Stimulated activated naive CD4-positive, alpha-beta T cell treated with Interleukin-2 at 50 U/mL for 16 hours (primary cell): ENCODE results near the gene MKNK2.
"Not testable (repeated sequence)": the region's sequence is repeated elsewhere in the genome, so short reads cannot be mapped to it uniquely, and the experiment has no call there.

Experiments used
- DNase-seq: peaks from one replicate; lab custom pipeline; 2025; lab: John Stamatoyannopoulos, UW

The MKNK2 gene

DNA sequence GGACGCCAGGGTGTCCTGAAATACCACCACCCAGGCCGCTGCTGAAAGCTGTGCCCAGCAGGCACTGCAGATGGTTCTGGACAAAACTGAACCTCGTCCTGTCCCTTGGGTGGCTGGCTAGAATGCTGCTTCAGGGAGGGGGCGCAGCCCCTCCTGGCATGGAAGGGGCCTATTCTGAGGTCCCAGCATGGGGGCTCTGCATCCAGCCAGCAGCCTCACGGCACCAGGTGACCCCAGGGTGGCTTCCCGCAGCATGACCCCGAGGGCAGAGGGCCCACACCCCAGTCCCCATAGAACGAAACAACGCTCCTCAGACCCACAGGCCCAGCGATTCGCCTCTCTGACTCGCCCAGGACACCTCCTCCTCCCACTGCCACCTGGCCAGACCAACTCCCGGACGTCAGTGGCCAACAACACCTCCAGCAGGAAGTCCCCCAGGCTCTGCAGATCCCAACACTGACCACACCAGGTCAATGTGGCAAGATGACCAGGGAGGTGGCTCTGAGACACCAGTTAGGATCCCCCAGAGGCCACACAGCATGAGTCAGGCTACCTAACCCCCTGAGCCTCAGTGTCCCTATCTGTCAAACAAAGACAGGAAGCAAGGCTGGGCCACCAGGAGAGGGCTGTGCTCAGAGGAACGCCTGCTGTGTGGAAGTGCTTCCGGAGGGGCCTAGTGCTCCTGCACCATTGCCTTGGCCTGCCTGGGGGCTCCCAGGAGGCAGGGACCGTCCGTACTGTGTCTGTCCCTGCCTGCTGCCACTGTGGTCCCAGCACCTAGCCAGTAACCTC lies 6.1 kb downstream of the MKNK2 start:
- no peak for DNase-seq

DNA sequence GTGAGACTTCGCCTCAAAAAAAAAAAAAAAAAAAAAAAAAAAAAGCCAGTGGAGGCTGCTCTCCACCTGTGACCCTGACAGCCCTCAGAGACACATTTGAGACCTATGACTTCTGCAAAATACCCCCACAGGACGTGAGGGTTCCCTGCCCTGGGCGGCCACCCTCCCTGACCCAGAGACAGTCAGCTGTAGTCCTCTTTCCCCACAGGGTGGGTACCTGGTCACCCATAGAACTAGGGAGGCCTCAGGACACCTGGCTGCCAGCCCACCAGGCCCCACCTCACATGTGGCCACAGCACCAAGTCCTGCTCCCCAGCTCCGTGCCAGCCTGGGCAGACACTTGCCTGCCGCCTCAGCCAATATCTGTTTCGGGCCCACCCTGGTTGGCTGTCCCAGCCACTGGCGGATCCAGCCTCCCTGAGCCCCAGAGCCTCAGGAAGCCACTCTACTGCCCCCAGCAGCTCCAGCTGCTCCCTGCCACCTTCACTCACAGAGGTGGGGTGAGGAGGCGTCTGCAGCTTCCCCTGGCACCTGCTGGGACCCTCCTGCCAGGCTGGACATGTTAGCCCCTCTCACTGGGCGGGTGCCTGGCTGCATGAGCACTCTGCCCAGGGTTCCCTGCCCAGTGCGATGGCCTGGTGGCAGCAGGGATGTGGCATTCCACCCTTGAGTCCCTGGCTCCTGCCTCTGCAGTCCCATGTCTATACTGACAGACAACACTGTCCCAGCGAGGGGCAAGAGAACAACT lies 6.9 kb downstream of the MKNK2 start:
- DNase-seq, result no peak

DNA sequence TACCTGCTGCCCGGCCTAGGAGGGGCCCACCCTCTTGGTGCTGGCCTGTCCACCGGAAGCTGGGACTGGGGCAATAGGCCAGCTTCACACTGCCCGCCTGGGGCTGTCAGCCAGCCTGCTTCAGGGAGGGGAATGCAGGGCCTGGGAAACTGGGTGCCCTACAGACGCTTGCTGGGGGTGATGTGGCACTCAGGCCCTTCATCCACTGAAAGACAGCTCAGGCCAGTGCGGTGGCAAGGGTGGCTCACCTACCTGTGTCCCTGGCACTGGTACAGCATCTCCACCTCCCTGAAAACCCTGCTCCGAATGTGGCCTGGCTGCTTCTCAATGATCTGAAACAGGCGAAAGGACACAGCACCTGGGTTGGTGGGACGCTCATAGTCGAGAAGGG lies 7.8 kb downstream of the MKNK2 start:
- DNase-seq, result no peak

DNA sequence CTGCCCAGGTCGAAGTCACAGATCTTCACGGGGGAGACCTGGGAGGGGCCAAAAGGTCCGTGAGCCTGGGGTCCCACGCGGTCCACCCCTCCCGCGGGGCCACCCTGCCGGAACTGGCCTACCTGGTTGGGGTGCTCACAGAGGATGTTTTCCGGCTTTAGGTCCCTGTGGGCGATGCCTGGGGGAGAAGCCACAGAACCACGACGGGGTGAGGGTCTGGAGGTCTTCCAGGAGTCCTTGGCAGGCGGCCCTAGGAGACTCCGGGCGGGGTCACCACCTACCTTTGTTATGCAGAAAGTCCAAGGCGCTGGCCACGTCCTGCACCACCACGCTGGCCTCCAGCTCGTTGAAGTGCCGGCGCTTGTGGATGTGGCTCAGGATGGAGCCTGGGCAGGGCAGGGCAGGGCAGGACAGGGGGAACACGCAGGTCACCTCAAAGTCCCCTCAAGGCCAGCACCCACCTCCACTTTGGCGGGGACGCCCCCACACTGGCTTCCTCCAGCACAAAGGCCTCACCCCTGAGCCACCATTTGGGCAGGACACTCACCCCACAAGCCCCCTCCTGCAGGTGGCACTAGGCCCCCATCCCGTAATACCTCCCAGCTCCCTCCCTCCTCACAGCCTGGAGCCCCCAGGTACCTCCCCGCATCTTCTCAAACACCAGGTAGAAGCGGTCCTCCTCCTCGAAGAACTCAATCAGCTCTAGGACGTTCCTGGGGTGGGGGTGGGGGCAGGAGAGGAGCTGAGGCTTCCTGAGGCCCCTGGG lies 8.4 kb downstream of the MKNK2 start:
- DNase-seq, result no peak

DNA sequence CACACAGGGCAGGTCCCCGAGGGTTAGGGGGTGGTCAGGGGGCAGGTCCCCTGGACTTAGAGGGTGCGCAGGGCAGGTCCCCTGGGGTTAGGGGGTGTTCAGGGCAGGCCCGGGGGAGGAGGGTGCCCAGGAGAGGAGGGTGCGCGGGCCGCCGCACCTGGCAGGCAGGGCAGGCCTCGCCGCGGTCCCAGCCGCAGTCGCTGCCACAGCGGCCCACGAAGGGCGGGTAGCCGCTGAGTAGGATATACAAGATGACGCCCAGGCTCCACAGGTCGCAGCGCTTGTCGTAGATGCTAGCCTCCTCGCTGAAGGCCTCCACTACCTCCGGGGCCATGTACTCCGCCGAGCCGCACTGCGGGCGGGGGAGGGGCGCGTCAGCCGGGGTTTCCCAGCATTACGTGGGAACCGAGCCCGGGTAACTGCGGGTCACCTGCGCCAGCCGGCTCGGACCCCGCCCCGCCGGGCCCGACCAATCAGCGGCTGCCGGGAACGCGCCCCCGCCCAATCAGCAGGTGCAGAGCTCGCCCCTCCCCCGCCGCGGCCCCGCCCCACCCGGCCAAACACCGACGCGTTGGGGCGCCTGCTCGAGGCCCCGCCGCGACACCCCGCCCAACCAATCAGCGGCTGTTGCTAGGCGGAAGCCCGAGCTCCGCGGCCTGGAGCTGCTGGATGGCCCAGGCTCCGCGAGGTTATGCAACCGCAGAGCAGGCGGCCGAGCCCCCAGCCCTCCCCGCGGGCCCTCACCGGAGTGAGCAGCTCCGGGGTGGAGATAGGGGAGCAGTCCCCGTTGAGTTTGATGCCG lies 9.2 kb downstream of the MKNK2 start:
- peak; percentile 99 for DNase-seq

DNA sequence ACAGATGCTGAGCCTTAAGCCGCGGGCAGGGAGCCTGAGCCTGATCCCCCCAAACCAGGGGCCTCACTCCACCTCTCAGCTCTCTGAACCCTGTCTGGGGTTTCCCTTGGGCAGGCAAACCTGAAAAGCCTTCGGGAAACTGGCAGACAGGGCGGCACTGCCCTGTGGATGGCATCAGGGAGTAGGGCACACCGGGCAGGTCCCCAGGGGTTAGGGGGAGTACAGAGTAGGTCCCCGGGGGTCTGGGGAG lies 9.7 kb downstream of the MKNK2 start:
- DNase-seq, result no peak

DNA sequence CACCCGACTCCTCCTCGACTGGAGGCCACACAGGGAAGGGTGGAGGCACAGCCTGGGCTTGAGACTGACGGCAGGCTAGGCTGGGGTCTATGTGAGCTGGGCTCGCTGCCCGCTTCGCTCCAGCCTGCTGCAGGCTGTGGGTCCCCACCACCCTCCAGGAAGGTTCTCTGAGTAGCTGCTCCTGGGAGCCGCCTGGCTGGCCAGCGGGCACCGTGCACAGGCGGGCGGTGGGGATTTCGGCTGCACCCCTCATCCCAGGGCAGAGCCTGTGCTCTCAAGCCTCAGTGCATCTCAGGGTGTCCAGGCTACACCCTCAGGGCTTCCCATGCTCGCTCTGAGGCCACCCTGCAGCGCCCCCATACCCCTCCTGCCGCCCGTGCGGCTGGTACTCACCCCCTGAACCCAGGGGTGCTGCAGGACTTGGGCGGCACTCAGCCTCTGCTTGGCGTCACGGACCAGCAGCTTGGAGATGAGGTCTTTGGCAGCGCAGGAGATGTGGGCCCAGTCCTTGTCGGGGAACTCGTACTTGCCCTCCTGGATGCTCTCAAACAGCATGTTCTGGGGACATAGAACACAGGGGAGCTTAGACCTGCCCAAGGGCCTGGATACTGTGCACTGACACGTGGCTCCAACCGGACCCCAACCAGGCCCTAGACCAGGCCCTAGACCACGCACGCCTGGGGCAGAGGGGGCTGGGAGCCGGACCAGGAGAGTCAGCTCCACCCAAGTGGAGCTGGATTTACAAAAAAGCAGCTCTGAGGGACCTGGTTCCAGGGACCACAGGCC lies 10.2 kb downstream of the MKNK2 start:
- DNase-seq, result no peak

DNA sequence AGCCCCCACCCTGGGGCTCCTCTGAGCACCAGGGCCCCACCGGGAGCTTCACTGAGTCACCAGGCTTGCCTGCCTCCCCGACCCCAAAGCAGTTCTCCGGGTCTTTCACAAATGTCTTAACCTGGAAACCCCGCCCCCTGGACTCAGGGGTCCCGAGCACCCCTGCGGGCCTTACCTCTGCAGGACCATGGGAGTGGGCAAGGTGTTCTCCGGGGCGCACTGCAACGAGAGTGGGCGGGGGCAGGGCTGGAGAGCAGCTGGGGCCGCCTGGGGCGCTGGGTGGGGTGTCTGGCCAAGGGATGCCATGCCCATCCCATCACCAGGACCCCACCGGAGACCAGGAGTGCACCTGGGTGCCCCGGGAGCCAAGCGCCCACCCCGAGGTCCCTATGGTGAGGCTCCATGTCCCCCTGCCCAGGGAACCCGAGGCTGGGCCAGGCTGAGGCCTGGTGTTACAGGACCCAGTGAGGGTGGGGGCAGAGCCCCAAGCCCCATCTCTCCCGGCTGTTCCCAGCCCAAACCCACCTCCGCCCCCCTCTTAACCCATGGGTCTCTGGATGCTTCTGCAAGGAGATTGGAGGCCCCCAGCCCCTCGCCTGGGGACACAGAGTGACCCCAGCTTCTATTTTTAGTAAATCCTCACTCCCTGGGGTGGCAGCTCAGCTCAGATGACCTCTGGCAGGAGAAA lies 10.9 kb downstream of the MKNK2 start:
- no peak for DNase-seq

DNA sequence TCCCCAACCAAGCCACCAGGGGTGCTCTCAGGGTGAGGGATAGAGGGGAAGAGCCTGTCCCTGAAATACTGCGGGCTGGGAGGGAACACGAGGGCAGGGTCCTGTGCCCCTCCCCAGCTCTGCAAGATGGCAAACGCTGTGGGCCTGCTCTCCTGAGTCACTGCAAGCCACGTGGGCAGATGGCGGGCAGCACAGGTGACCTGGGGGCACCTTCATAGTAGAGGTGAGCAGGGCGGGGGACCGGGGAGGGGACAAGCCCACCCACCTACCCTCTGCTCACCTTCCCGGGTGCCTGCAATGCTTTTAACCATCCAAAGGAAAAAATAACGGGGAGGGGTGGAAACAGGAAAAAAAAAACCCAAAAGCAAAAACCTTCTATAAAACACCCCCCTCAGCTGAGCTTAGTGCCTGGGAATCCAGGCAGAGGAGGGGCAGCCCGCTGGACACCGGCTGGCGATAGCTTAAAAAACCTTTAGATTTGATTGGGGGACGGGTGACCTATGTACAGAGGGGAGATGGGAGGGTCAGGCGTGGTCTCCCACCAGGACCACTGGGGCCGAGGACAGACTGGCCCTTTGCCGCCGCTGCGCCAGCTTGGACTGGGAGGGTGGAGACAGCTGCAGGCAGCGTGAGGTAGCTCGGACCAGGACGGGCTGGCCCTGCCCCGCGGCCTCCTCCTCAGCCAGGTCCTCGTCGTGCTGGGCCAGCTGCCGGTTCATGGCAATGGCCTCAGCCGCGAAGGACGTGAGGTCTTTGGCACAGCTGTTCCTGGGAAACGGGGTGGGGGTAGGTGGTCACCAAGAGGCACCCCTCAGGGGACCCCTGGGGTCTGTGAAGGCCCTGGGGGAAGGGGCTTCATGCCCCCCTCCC lies 11.7 kb downstream of the MKNK2 start:
- DNase-seq, result no peak

DNA sequence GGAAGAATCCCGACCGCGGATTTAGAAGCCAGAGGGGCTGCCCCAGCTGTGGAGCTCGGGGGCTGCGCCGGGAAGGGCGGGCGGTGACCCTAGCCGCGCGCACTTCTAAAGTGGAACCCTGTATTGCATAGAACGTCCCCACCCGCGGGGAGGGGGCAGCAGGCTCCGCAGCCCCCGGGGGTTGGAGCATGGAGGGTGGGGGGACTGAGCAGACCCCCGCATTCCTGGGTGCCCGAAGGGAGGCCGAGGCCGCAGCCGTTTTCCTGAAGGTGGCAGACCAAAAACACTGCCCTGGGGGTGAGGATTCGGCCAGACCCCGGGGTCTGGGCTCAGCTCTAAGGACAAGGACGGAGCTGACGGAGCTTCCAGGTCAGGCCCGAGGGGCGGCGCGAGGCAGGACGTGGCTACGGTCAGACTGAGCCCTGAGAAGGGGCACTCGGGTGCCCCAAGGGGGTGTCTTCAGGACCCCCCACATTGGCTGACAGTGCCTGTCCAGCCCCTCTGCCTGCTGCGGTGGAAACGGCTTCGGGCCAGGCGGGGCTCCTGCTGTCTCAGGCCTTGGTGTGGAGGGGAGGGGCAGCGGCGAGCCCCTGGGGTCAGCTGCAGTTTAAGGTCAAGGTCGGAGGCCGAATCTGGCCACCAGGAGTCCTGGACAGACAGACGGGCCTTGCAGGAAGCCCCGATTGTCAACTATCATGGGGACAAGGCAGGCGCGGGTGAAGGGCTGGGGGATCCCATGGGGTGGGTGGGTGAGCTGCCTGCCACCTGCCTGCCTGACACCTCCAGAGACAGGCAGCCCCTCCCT lies 12.6 kb downstream of the MKNK2 start:
- no peak for DNase-seq

DNA sequence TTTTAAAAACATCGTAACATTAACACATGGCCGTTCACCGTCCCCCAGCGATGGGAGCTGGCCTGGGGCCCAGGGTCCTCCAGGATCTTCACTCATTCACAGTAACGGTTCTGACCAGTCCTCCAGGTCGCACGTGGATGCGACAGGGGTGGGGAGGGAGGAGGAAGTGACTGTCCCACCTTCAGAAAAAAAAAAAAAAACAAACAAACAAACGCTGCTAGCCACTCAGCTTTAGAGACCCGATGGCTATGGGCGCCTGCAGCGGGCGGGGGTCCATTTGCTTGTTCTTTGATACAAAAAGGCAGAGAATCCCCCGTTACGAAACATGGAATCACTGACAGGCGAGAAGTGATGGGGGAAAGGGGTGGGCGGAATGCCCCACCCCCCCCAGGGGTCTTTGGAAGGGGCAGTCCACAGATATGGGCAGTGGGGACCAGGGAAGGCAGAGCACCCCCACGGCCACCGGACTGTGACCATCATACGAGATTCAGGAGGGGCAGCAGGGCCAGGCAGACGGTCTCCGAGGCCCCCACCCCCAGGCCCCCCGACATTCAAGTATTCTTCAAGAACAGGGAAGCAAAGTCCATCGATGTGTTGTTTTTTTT lies 13.3 kb downstream of the MKNK2 start:
- no peak for DNase-seq

DNA sequence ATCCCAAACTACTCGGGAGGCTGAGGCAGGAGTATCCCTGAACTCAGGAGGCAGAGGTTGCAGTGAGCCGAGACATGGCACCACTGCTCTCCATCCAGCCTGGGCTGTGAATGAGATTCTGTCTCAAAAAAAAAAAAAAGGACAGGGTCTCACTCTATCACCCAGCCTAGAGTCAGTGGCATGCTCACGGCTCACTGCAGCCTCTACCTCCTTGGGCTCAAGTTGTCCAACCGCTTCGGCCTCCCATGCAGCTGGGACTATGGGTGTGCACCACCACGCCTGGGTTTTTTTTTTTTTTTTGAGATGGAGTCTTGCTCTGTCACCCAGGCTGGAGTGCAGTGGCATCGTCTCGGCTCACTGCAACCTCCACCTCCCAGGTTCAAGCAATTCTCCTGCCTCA lies 14.6 kb downstream of the MKNK2 start:
- DNase-seq, result no peak

DNA sequence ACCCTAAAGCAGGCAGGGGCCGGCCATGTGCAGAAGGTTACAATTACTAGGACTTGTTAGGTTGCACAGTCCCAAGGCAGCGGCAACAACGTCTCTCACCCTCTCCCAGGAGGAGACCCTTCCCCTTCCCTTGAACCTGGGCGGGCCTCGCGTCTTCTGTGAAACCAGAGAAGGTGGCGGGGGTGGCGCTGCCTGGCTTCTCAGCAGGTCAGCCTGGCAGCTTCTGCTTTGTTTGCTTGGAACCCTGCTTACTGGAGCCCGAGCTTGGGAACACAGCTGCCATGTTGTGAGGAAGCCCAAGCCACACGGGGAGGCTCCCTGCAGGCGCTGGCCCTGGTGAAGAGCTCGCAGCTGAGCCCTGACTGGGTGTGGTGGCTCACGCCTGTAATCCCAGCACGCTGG lies 15.5 kb downstream of the MKNK2 start:
- DNase-seq, result no peak

DNA sequence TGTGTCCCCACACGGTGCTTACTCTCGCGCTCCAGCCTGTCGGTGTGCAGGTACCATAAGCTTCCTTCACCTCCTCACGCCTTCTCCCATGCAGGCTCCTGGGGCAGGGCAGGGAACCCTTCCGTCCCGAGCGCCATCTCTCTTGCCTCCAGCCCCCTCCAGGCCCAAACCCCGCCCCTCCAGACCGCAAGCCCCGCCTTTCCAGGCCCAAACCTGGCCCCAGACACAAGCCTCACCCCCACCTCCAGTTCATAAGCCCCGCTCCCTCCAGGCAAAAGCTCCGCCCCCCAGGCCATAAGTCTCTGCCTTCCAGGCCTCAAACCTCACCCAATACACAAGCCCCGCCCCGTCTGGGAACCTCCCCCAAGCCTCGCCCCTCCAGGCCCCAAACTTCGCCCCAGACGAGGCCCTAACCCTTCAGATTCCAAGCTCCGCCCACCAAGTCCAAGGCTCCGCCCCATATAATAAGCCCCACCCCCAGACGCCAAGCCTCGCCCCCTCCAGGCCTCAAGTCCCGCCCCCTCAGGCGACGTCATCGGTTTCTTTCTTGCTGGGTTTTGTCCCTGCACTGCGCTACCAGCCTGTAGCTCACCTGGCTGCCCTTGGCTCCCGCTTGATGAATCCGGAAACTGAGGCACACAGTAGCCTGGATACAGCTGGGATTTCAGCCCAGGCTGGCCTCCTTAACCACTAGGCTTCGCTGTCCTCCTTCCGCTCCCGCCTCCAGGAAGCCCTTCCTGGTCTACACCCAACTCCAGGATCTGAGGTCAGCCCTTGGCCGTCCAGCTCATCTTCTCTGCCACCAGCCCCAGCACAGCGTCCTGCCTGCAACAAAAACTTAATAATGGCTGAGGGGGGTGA lies 16.1 kb downstream of the MKNK2 start:
- peak; percentile 34 for DNase-seq

DNA sequence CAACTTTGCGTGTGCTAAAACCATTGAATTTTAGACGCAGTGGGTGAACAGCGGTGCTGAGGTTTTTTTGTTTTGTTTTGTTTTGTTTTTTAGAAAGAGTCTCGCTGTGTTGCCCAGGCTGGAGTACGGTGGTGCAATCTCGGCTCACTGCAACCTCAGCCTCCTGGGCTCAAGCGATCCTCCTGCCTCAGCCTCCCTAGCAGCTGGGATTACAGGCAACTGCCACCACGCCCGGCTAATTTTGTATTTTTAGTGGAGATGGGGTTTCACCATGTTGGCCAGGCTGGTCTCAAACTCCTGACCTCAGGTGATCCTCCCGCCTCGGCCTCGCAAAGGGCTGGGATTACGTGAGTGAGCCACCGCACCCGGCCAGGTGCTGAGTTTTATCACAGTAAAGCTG lies 16.8 kb downstream of the MKNK2 start:
- not testable (repeated sequence) for DNase-seq

DNA sequence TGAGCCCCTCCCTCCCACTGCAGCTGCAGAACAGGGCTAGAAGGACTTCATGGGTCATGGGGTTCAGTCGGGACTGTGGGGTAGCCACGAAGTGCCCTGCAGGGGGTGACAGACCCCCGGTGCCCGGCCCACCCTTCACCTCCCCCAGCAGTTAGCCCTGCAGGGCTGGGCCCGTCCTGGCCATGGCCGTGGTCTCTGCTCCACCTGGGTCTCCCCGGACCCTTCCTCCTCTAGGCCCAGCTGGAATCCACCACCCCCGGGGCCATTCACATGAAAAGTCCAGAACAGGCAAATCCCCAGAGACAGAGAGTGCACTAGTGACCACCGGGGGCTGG lies 17.3 kb downstream of the MKNK2 start:
- no peak for DNase-seq

DNA sequence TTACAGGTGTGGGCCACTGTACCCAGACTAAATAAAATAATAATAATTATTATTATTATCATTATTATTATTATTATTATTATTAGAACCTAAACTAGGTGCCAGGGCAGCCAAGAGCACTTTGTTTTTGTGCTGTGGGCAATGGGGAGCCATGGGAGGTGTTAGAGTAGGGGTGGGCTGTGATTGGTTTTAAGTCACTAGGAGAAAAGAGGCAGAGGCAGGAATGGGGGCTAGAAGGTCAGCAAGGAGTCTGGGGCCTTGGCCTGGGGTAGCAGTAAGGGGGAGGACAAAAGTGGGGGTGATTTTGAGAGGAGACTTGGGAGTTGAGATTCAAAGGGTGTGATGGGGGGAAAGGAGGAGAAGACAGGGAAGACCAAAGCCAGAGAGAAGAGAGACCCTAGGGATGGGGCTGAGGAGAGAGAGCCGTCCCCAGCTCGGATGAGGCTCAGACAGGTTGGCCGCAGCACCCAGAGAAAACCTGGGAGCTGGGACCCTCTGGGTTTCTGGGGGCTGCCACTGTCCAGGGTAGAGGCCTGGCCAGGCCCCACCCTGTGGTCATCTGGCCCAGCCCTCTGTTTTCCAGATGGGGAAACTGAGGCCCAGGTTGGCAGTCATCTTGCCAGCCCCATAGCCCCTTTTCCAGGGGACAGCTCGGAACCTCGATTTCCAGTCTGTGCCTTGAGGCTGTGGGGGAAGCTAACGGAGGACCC lies 17.8 kb downstream of the MKNK2 start:
- no peak for DNase-seq
